C4-2B (cell line): Measurements from ENCODE around the gene RHBDD3.

Source experiments
- ZFX ChIP-seq: fragments of 450-650 bp; IDR thresholded peaks from 2 replicates; pipeline ENCODE4 v1.6.1; 2017
- TF ChIP-seq, protein P1 (sequence below): fragments of 450-650 bp; conservative IDR thresholded peaks from 2 replicates; pipeline ENCODE4 v1.5.1; 2017; ENCODE audit warnings: mild to moderate bottlenecking

DNA sequence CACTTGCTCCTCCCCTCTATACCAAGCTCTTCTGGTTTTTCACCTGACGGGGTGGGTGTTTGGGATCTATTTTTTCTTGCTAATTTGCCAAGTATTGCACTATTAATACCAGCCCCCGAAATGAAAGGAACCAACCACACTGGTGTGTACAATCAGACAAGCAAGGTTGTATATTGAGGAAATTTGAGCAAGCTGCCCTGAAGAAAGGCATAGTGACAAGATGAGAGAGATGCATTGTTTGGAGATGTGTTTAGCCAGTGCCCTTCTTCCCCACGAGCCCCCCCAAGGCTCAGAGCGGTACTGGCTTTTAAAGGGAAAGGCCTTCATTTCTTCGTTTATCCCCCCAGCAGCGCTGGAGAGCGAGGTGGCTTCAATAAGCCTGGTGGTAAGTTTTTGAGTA is 23.4 kb upstream of the RHBDD3 start:
- TF ChIP-seq, protein P1, sequence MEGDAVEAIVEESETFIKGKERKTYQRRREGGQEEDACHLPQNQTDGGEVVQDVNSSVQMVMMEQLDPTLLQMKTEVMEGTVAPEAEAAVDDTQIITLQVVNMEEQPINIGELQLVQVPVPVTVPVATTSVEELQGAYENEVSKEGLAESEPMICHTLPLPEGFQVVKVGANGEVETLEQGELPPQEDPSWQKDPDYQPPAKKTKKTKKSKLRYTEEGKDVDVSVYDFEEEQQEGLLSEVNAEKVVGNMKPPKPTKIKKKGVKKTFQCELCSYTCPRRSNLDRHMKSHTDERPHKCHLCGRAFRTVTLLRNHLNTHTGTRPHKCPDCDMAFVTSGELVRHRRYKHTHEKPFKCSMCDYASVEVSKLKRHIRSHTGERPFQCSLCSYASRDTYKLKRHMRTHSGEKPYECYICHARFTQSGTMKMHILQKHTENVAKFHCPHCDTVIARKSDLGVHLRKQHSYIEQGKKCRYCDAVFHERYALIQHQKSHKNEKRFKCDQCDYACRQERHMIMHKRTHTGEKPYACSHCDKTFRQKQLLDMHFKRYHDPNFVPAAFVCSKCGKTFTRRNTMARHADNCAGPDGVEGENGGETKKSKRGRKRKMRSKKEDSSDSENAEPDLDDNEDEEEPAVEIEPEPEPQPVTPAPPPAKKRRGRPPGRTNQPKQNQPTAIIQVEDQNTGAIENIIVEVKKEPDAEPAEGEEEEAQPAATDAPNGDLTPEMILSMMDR, result no peak
- no peak for TF ChIP-seq ZFX
